Measurements from ENCODE around the gene PAX2.

The PAX2 gene

GRCh38 chr10:100755821-100756220 is 10.4 kb downstream of the PAX2 start:
- DNase-seq (ENCODE audit: low spot score) = no peak

DNA sequence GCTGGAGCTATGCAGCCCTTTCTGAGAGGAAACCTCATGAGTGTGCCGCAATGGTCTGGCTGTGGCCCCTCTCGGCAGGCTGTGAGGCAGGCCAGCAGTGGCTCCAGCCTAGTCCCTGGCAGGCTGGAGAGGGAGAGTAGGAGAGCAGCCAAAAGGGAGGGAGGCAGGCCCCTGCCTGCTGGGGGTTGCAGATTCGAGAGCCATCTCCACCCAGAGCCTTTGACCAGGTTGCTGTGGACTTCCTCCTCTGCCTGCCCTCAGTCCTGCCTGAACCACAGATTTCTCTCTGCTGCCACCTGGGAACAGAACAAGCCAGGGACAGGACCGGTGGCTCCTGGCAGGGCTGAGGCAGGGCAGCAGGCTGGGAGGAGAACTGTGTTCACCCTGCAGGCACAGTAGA is 13.9 kb downstream of the PAX2 start:
- no peak for DNase-seq (ENCODE audit: low spot score)

- DNase-seq (ENCODE audit: low spot score) = no peak
Measured at GRCh38 chr10:100760726-100761125, 15.3 kb downstream of the PAX2 start.

DNA sequence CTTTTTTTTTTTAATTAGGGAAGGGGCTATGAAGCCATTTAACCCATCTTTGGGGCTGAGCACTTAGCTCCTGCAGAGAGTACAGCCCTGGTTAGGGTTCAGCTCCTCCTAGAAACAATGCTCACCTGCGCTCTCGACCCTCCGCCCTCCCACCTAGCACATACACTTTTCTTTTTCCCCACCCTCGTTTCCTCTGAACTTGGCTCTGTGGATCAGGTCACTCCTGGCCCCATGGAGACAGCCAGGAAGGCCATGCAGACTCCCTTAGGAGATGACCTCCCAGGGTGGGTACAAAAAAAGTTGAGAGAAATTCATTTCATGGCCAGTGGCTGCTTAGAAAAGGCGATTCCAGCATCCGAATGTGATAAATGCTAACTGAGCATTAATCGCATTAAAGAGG is 15.8 kb downstream of the PAX2 start:
- DNase-seq (ENCODE audit: low spot score) = no peak

DNA sequence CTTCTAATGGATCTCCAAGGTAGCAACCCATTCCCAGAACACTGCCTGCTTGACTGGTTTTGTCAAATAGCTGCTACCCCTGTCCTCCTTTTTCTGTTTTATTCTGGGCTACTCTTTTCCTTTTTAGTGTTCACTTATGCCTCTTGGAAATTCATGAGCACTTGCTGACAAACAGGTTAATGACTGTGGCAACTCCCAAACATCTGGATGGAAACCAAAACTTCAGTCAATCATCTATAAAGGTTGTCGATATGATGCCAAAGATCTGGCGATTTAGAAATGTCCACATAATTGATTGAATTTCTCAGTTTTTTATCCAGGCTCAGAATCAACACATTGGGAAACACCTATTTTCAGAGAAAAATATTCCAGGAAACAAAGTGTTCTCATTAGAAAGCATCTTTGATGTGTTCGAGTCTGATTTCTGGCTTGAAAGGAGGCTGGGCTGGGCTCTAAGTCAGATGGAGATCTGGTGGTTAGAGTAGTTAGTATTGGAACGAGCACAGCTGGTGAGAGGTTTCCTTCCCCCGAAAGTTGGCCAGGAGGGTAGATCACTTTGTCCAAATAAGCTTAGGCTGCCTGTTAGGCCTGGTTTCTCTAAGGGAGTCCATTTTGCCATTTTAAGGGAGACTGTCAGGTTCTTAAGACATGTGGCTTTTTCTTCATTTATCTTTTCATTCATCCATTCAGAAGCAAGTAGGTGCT is 17.8 kb downstream of the PAX2 start:
- DNase-seq (ENCODE audit: low spot score) = no peak

DNA sequence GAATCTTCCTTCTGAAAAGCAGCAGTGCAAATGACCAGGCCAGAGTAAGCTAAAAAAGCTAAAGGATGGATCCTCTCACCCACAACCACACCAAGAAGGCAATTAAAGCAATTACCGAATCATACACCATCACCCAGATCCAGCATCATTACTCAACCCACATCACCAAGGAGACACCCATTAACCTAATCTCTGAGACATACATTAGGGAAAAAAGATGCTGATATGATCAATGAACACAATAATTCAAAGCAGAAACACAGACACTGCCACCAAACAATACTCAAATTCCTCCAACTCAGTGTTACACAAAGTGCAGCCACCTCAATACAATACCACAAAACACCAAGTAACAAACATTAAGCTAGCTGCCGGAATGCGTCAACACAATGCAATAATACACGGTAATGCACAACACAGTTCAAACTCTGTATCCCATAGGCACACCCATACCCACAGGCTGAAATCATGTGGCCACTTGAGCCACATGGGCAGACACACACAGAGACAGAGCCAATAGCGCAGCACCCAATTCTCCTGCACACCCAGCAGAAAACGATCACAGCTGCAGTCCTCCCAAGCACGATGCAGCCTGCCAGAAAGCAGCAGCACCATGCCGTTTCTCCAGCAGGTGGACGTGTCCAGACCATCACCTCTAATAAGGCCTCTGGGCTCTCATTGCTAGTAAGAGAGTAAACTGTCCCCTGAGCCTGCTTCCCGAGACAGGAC is 21.5 kb downstream of the PAX2 start:
- no peak for DNase-seq (ENCODE audit: low spot score)

DNA sequence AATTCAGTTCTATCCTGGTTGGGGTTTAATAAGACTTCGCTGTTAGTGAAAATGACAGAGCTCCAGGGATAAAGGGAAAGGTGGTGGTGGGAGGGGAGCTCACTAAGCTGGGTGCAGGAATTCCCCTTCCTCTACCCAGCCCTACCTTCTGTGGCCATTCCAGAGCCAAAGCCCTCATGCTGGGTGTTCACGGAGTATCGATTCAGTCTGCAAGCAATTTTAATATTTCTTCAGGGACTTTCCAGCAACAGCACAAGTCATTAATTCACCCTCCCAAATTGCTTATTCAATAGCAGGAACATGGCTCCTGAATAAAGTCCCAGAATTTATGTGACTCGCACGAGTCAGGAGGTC is 22.0 kb downstream of the PAX2 start:
- no peak for DNase-seq (ENCODE audit: low spot score)

- DNase-seq (ENCODE audit: low spot score) = no peak
Measured at GRCh38 chr10:100769481-100769880, 24.1 kb downstream of the PAX2 start.

- DNase-seq (ENCODE audit: low spot score) = no peak
Measured at GRCh38 chr10:100773646-100774045, 28.3 kb downstream of the PAX2 start.

- no peak for DNase-seq (ENCODE audit: low spot score)
Measured at GRCh38 chr10:100774223-100774622, 28.8 kb downstream of the PAX2 start.

- no peak for DNase-seq (ENCODE audit: low spot score)
Measured at GRCh38 chr10:100774876-100775275, 29.5 kb downstream of the PAX2 start.

DNA sequence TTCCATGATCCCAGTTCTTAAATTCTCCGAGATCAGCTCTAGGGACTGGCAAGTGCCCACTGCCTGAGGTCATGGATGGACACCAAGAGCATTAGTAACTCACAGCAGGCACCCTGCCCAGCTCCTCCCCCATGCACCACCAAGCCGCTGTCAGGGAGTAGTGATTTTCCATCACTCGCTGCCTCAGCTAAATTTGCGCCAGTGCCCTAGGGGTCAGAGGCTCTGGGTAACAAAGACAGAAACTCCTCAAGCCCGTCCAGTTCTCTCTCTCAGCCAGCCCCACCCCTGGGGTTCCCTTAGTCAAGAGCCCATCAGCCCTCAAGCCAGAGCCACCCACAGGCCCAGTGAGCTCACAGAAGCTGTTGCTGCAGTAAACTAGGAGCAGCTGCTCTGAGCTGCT is 30.0 kb downstream of the PAX2 start:
- DNase-seq (ENCODE audit: low spot score) = no peak

DNA sequence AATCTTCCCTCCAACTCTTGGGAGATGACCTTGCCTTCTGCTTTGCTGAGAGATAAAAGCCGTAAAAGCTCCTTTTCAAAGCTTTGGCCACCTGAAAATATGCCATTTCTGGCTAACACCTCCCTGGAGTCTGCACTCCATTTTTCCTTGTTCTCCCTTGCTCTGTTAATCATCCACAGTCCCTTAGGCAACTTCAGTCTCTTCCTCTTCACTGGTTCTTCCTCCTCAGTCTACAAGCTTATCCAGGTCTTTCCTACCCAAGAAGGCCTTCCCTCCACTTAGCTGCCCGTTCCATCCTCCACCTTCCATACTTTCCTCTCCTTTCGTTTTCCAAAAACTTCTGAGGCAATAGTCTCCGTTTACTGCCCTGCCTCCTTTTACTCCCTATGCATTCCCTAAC is 30.5 kb downstream of the PAX2 start:
- no peak for DNase-seq (ENCODE audit: low spot score)

- DNase-seq (ENCODE audit: low spot score) = no peak
Measured at GRCh38 chr10:100776671-100777070, 31.3 kb downstream of the PAX2 start.

- DNase-seq (ENCODE audit: low spot score) = no peak
Measured at GRCh38 chr10:100779329-100779728, 33.9 kb downstream of the PAX2 start.

- DNase-seq (ENCODE audit: low spot score) = no peak
Measured at GRCh38 chr10:100780324-100780723, 34.9 kb downstream of the PAX2 start.

GRCh38 chr10:100781145-100781665 is 35.8 kb downstream of the PAX2 start:
- no peak for DNase-seq (ENCODE audit: low spot score)

DNA sequence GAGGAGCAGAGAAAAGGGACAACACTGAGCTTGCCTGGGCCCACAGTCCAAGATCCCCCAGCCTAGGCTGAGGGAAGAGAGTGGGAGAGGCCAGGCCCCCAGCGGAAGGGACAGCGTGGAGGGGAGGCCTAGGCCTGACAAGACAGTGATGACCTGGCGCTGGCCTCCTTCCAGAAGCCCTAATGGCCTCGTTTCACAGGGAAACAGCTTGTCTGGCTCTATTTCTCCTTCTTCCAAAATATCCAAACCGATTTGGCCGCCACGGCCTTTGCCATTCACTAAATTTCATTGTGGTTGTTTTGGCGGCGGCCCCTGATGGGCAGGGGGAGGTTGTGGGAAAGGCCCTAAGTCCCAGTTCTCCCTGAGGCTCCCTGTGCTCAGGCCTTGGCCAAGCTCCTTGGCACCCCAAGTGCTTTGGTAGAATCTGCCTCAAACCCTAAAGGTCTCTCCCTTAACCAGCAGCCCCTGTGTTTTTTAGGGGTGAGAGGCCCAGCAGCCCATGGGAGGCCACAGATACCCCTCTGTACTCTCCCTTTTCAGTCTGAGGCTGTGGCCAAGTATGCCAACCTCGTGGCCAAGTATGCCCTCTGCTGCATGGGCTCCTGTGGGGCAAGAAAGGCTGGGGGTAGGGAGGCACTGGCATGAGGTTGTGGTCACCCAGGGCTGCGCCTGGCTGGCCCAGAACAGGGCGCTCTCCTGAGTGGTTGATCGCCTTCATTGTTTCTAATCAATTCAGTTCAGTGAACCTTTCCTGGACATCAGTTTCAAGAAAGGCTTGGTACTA is 37.3 kb downstream of the PAX2 start:
- DNase-seq (ENCODE audit: low spot score) = no peak

DNA sequence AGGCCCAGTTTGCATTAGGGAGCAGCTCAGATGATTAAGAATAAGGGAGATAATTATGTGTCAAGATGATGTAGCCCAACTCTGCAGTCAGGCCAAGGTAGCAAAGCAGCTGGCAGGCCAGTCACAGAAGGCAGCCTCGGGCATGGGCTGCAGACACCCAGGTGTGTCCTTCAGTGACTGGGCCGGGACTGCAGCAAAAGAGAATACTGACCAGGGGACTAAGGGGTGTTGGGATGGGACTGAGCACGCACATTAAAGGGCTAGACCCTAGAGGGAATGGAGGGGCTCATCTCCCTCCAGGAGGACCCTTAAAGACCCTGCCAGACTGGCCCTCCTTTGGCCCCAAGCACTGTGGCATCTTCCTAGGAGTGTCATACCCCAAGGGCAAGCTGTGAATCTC is 38.7 kb downstream of the PAX2 start:
- no peak for DNase-seq (ENCODE audit: low spot score)

DNA sequence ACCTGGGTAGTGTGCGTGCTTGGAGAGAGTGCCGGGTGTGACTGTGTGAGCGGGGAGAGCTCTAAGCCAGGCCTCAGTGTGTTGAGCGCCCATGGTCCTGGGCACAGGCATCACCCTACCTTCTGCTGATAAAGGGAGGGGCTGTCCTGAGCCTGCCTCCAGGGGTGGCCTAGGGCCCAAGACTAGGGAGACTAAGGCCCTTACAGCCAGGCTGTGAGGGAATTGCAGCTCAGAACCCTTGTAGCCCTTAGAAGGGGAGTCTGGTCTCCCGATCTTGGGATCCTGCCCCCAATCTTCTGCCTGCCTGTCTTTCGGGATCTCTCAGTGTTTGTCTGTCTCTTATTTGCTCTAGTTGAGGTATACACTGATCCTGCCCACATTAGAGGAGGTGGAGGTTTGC is 41.2 kb downstream of the PAX2 start:
- no peak for DNase-seq (ENCODE audit: low spot score)

GRCh38 chr10:100788002-100788903 is 42.9 kb downstream of the PAX2 start:
- DNase-seq (ENCODE audit: low spot score) = no peak

DNA sequence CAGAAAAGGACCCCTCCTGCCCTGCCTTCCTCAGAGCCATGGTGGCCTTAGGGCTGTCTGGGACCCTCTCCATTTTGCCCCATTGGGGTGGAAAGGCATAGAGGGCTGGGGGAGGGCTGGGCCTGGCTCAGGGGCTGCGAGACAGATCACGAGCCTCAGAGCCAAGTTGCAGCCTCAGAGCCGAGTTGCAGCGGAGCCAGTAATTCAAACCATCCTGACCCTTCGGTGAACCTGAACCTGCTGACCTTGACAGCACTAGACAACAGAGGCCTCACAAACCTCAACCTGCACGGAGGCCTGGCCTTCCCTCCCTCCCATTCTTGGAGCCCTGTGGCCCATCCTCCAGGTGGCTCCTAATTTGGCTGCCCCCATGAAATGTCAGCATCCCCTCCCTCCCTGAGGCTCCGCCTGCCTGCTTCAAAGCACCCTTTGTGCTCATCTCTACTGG is 45.4 kb downstream of the PAX2 start:
- no peak for DNase-seq (ENCODE audit: low spot score)

All from NAMALWA (cell line).